OCI-LY7 (cell line): Measurements from ENCODE around the gene ANKS1B. TPM values are rescaled to one million over a fixed set of nuclear protein-coding genes. Genes with fewer than 3 reads are reported as not detected.

Experiments
- BruUV-seq: library from RNA; stranded (reverse); fragments of 400-500 nt; replicated peaks from 2 replicates; lab custom pipeline; 2021; lab: Mats Ljungman, UMichigan
- CTCF ChIA-PET: fragments of 300-600 bp; sonication (Branson Sonifier 250); formaldehyde crosslinking; loops from one replicate; lab custom pipeline; 2022; ENCODE audit warnings: antibody characterized with exemption; ENCODE audit not compliant: unreplicated experiment; lab: Charles Lee
- POLR2A ChIA-PET: fragments of 300-600 bp; sonication (Branson Sonifier 250); formaldehyde crosslinking; loops from one replicate; lab custom pipeline; 2022; ENCODE audit warnings: antibody characterized with exemption; lab: Charles Lee
- DNase-seq: peaks from one replicate; pipeline ENCODE4 v3.0.0-alpha.2; 2015; ENCODE audit warnings: low spot score
- H2AFZ ChIP-seq: fragments of 200-600 bp; sonication (generic), shearing (Covaris generic); 2 replicates; pipeline ENCODE4 v1.6.1; 2014; ENCODE audit warnings: mild to moderate bottlenecking, antibody characterized with exemption, low read length, moderate library complexity
- H3K27ac ChIP-seq: fragments of 200-600 bp; sonication (generic); 2 replicates; pipeline ENCODE4 v1.5.1; 2014; ENCODE audit warnings: mixed run types, low read depth, mild to moderate bottlenecking, moderate library complexity, low read length, inconsistent platforms; ENCODE audit not compliant: poor library complexity, severe bottlenecking
- H3K36me3 ChIP-seq: fragments of 200-600 bp; sonication (generic); 2 replicates; pipeline ENCODE4 v1.6.1; 2014; ENCODE audit warnings: mild to moderate bottlenecking, antibody characterized with exemption, low read length, moderate library complexity, mixed read lengths; ENCODE audit not compliant: insufficient read depth
- H3K4me1 ChIP-seq: fragments of 200-600 bp; sonication (generic); 2 replicates; pipeline ENCODE4 v1.5.1; 2014; ENCODE audit warnings: mild to moderate bottlenecking, low read length; ENCODE audit not compliant: insufficient read depth, poor library complexity, severe bottlenecking
- H3K4me2 ChIP-seq: fragments of 200-600 bp; sonication (generic); 2 replicates; pipeline ENCODE4 v1.6.1; 2014; ENCODE audit warnings: mild to moderate bottlenecking, low read length
- H3K4me3 ChIP-seq: fragments of 200-600 bp; sonication (generic); 2 replicates; pipeline ENCODE4 v1.5.1; 2014; ENCODE audit warnings: mild to moderate bottlenecking, low read depth, low read length; ENCODE audit not compliant: poor library complexity, severe bottlenecking
- H3K79me2 ChIP-seq: fragments of 200-600 bp; sonication (generic); 2 replicates; pipeline ENCODE4 v1.6.1; 2016; ENCODE audit warnings: low read depth, mild to moderate bottlenecking, low read length, moderate library complexity, mixed read lengths; ENCODE audit not compliant: insufficient read depth
- H3K9me2 ChIP-seq: fragments of 200-600 bp; sonication (generic); 2 replicates; pipeline ENCODE4 v1.6.1; 2016; ENCODE audit warnings: mild to moderate bottlenecking, low read length, mixed read lengths; ENCODE audit not compliant: insufficient read depth
- H3K9me3 ChIP-seq: fragments of 200-600 bp; sonication (generic); 2 replicates; pipeline ENCODE4 v1.6.1; 2014; ENCODE audit warnings: mild to moderate bottlenecking, mixed run types, low read length, mixed read lengths
- H4K20me1 ChIP-seq: fragments of 200-600 bp; sonication (generic); 2 replicates; pipeline ENCODE4 v1.6.1; 2014; ENCODE audit warnings: mild to moderate bottlenecking, antibody characterized with exemption, low read length, moderate library complexity, mixed read lengths; ENCODE audit not compliant: insufficient read depth
- CTCF ChIP-seq: fragments of 200-600 bp; sonication (generic); conservative IDR thresholded peaks from 2 replicates; pipeline ENCODE4 v1.5.1; 2014; ENCODE audit warnings: mild to moderate bottlenecking, antibody characterized with exemption, low read length, moderate library complexity, mixed read lengths
- EZH2phosphoT487 ChIP-seq: fragments of 200-600 bp; sonication (generic); IDR thresholded peaks from 2 replicates; pipeline ENCODE4 v1.6.1; 2018; ENCODE audit warnings: low read depth, borderline replicate concordance, mild to moderate bottlenecking, mixed run types, antibody characterized with exemption, low read length, moderate library complexity, mixed read lengths
- intact Hi-C: fragments of 100-400 bp; cut with micrococcal nuclease; formaldehyde crosslinking; loops from one replicate; pipeline ENCODE4 v1.10.0; 2022; ENCODE audit not compliant: unreplicated experiment
- total RNA-seq, 2 experiments: library from RNA; depleted of rRNA in 1 of 2; stranded (reverse); fragments of >200 nt in 1 of 2; shearing (Covaris generic) in 1 of 2; gene quantifications; 2 replicates each; pipeline ENCODE4 v1.2.3, GENCODE V29; 2014 to 2022

ANKS1B gene
- total RNA-seq, 2 experiments from 2014 or later, result 2.9 to 6.0 TPM

DNA sequence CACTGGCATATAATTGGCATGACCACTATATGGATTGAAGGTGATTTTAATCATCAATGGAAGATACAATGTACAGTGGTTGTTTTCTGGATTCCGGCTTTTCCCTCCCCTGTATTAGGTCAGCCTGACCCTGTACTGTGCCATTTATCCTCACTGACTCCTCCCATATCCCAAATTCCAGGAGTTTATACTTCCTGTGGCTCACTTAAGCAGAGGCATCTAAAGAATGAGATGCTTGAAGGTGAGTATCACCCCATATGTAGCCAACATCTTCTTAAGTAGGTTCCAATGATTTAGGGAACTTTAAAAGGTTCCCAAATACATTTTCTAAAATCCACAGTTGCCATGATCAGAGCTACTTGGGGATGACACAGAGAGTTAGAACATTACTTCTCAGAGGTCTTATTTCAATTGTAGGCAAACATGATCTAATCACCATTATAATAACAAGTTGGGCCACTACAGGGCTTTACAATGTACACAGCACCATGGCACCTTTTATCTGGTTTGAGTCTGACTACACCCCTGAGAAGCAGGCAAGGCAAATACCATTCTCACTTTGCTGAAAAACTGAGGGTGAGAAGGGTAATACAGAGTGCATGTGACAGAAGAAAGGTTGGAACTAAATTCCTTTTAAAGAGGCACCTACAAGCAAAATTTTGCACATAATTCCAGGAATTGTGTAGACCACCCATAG is 549.5 kb downstream of the ANKS1B start:
- TF ChIP-seq CTCF, result no peak
- no peak for TF ChIP-seq EZH2phosphoT487
- no peak overlapping the region for H3K4me3 ChIP-seq
- no peaks in the 10 kb centered on the region for H3K9me2 ChIP-seq
- H3K9me3 ChIP-seq, result peaks cover 12% of the 10 kb centered on the region; the same call in 1 of the 2 replicates
- H2AFZ ChIP-seq, result no peak overlapping the region
- H3K36me3 ChIP-seq, result no peaks in the 10 kb centered on the region; the same call in 1 of the 2 replicates
- no TSS peak for BruUV-seq
- H3K79me2 ChIP-seq, result no peaks in the 10 kb centered on the region
- CTCF ChIA-PET, result no interaction called here
- intact Hi-C loops, result no loop called here
- no peaks in the 10 kb centered on the region for H4K20me1 ChIP-seq
- POLR2A ChIA-PET, result interaction anchor here (0.8 kb wide), 1 partner anchor 22 kb away, joined by 4 read pairs; no protein-coding TSS in a partner anchor
- H3K4me1 ChIP-seq, result no peaks in the 10 kb centered on the region
- no peak overlapping the region for H3K4me2 ChIP-seq
- H3K27ac ChIP-seq, result no peak overlapping the region
- DNase-seq, result no peak

- no peaks in the 10 kb centered on the region for H3K4me1 ChIP-seq
- no peaks in the 10 kb centered on the region for H4K20me1 ChIP-seq
- ChIA-PET CTCF (no interaction called here), POLR2A (interaction anchor here (0.8 to 1.9 kb wide), 3 partner anchors 13 to 149 kb away, joined by 3 to 4 read pairs (median 3); no protein-coding TSS in a partner anchor)
- TF ChIP-seq EZH2phosphoT487 (no peak), CTCF (no peak)
- intact Hi-C loops, result no loop called here
- H3K9me2 ChIP-seq, result no peaks in the 10 kb centered on the region
- no peak overlapping the region for H3K4me2 ChIP-seq
- no peak for DNase-seq
- no TSS peak for BruUV-seq
- no peaks in the 10 kb centered on the region; the same call in 1 of the 2 replicates for H3K36me3 ChIP-seq
- no peaks in the 10 kb centered on the region for H3K79me2 ChIP-seq
- H3K27ac ChIP-seq, result no peak overlapping the region
- H2AFZ ChIP-seq, result no peak overlapping the region
- no peak overlapping the region for H3K4me3 ChIP-seq
- peaks cover 3% of the 10 kb centered on the region; the same call in 1 of the 2 replicates for H3K9me3 ChIP-seq
These were observed 551.6 kb downstream of the ANKS1B start for GRCh38 chr12:99433155-99433554.

GRCh38 chr12:99431203-99431602 is 553.5 kb downstream of the ANKS1B start:
- intact Hi-C loops, result no loop called here
- no TSS peak for BruUV-seq
- POLR2A ChIA-PET, result no interaction called here

More at GRCh38 chr12:99431203-99431602, 553.5 kb downstream of the ANKS1B start:
- Histone ChIP-seq H3K27ac (no peak overlapping the region), H3K9me2 (no peaks in the 10 kb centered on the region), H3K4me3 (no peak overlapping the region), H3K9me3 (no peaks in the 10 kb centered on the region), H3K4me1 (peaks cover 11% of the 10 kb centered on the region), H3K79me2 (no peaks in the 10 kb centered on the region), H3K36me3 (no peaks in the 10 kb centered on the region), H2AFZ (no peak overlapping the region; the same call in 1 of the 2 replicates), H3K4me2 (no peak overlapping the region), H4K20me1 (no peaks in the 10 kb centered on the region)
- DNase-seq, result no peak
- no peak for TF ChIP-seq CTCF
- no peak for TF ChIP-seq EZH2phosphoT487
- CTCF ChIA-PET, result no interaction called here
